ENCODE data around the gene FHOD3.

Gene FHOD3

DNA sequence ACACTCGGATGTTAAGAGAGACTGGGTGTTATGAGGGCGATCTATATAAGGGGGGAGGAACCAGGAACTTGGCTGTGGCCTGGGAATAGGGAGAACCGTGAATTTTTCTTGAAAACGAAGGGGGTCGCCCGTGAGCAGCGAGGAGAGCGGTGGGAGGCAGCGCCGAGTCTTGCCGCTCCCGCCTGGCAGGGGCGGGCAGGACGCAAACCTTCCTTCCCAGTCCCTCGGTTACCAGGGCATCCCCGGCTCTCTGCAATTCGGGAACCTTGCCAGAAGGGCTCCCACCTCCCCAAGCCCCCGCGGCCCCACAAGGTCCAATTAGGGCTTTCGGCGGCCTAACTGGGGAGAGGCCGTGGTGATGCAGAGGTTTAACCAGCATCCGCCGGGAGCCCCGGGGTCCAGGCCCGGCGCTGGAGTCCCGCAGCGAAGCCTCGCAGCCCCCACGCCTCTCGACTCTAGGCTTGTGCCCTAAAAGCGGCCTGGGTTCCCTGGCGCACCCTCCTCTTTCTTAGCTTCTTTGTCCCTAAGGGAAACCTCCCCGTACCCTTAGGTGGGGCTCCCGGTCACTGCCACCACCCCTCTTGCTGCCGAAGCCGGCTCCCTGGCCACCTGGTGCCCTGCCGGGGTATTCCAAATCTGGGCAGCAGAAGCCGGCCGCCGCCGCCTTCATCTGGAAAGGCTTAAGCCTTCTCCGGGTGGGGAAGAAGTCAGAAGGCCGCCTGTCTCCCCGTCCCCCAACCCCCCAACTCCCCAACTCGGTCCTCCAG is 680 bp upstream of the FHOD3 start:
- no peak for DNase-seq (ENCODE audit: low read depth)

GRCh38 chr18:36298126-36298741 is 721 bp downstream of the FHOD3 start:
- DNase-seq (ENCODE audit: low read depth): no peak

- no peak for DNase-seq (ENCODE audit: low read depth)
These were observed 1.5 kb downstream of the FHOD3 start for GRCh38 chr18:36299015-36299414.

- no peak for DNase-seq (ENCODE audit: low read depth)
These were observed 2.7 kb downstream of the FHOD3 start for GRCh38 chr18:36300211-36300610.

DNA sequence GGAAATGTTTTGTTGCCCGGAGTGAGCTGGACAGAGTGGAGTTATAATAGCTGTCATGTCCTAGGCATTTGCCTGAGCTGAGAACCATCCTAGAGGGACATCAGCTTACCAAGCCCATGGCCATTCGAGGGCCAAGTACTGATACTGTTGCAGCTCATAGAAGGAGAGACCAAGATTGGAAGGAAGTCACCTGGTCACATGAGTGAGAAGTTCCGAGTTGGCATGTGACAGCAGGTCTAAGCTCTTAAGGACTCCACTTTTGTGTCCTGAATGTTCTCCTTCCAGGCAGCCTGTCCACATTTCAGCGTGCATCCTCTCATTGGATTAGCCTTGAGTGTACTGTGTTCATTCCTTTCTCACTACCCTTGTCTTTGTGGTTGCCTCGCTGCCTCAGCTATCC is 4.4 kb downstream of the FHOD3 start:
- DNase-seq (ENCODE audit: low read depth): no peak

GRCh38 chr18:36302676-36303075 is 5.2 kb downstream of the FHOD3 start:
- no peak for DNase-seq (ENCODE audit: low read depth)

DNA sequence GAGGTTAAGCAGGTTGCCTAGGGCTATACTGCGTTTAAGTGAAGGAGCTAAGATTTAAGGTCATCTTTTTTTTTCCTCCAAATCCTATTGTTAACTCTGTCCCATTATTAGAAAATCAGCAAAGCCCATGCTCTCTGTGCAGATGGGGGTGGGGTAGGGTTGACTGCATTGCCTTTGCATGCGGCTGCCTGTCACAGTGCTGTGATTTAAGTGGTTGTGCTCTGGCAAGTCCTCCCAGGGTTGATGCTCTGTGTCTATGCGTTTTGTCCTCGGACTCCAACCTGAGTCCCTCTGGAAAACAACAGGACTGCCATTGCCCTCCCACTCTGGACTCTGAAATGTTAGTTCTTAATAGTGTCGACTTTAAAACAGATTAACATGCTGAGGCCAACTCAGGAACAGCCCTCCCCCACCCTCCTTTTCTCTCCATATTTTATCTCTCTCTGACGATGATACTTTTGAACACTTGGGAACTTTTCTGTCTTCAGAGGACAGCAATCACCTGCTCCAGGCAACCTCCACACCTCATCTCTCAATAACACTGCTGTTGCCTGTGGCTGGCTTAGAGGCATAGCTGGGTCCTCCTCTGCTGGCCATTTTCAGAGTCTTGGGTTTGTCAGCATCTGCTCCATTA is 5.8 kb downstream of the FHOD3 start:
- DNase-seq (ENCODE audit: low read depth): no peak

DNA sequence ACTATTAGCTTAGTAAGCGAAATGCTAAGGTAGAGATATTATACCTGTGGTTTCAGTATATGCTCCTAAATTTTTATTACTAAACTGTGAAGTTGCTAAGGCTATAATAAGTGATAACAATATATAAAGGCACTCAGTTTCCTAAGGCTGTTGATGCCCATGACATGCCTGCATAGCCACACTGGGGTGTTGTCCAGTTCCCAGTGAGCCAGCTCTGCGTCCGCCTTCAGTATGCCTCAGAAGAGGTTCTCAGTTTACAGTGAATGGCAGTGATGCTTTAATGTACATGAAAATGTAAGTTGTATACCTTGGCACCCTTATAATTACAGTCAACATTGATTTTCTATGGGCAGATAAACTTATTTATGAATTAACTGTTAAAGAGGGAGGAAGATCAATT is 7.2 kb downstream of the FHOD3 start:
- no peak for DNase-seq (ENCODE audit: low read depth)

GRCh38 chr18:36305375-36305774 is 7.9 kb downstream of the FHOD3 start:
- no peak for DNase-seq (ENCODE audit: low read depth)

GRCh38 chr18:36307513-36307912 is 10.0 kb downstream of the FHOD3 start:
- no peak for DNase-seq (ENCODE audit: low read depth)

DNA sequence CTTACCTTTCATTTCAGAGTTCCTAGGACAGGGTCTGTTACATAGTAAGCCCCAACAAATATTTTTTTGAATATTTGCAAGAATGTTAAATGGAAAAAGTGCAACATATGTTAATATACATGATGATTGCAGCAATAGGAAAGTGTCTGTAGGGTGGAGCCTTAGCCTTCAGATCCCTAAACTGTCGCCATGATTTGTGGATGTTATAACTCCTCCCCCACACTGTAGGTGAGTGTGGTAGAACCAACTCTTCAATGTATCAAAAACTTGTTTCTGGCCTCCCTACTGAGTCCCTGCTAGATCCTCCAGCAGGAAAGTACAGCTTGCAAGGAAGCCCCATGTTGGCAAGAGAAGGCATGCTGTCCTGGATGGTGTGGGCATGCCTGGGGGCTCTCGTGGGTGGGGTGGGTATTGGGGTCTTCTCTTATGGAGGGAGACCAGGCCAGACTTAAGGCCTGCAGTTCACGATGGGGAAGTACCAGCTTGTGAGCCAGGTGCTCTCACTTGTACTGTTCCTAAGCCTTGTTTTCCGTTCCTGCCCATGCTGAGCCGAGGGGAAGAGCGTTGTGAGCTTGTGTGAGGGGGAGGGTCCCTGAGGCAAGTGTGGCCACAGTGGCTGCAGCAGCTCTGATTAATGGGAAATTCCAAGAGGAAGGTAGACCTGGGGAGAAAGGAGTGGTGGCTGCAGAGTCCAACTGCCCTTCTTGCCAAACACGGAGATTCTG is 11.4 kb downstream of the FHOD3 start:
- DNase-seq (ENCODE audit: low read depth): no peak

GRCh38 chr18:36309436-36310391 is 12.2 kb downstream of the FHOD3 start:
- no peak for DNase-seq (ENCODE audit: low read depth)

- no peak for DNase-seq (ENCODE audit: low read depth)
These were observed 13.6 kb downstream of the FHOD3 start for GRCh38 chr18:36311026-36311570.

- no peak for DNase-seq (ENCODE audit: low read depth)
These were observed 15.4 kb downstream of the FHOD3 start for GRCh38 chr18:36312806-36313395.

DNA sequence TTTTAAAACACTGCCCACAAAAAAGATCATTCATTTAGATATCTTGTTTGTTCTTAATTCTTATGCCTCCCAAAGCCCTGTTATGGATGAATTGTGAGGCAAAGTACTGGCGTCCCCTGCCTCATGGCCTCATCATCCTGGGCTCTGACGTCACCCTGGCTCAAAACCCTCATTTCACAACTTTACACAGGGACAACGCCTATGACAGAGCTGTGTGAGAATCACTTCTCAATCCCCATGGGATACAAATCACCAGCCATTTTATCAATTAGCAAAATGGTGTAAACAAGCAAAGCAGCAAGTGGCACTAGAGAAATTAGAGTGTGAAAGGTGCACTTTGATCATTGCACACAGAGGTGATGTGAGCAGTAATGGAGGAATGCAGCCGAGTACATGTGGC is 16.6 kb downstream of the FHOD3 start:
- DNase-seq (ENCODE audit: low read depth): no peak

- no peak for DNase-seq (ENCODE audit: low read depth)
These were observed 17.2 kb downstream of the FHOD3 start for GRCh38 chr18:36314754-36315153.

DNA sequence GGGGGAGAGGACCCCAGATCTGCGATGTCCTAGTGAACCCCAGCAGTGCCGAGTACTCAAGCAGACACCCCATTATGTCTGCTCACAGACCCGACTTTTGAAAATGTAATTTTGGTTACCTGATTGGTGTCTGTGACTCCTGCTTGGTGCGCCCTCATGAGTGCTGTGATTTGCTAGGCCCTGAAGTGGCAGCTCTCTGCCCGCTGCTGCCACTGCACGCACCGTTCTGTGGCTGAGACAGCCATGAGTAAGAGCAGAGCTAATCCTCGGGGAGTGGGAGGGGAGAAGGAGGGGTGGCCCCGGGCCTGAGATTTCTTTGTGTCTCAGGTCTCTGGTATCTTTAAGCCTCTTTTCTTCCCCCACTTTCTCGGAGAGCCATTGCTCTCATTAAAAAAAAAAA is 18.2 kb downstream of the FHOD3 start:
- no peak for DNase-seq (ENCODE audit: low read depth)

DNA sequence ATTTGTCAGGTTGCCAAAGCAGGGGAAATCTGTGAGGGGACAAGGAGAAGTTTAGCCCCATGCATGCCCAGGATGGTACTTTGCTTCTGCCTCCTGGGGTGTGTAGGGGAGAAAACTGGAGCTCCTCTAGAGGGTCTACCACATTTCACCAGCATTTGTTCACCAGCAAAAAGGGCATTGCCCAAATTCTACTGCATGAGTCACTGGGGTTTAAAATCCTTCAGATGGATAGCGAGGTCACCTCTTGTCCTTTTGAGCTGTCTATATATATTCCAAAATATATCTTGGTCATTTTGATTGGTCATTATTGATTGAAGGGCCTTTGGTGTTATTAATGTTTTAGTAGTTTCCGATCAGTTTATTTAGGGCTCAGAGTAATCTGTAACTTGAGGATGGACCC is 18.7 kb downstream of the FHOD3 start:
- DNase-seq (ENCODE audit: low read depth): no peak

- no peak for DNase-seq (ENCODE audit: low read depth)
These were observed 24.3 kb downstream of the FHOD3 start for GRCh38 chr18:36321658-36322407.

GRCh38 chr18:36322408-36322728 is 24.9 kb downstream of the FHOD3 start:
- no peak for DNase-seq (ENCODE audit: low read depth)

Data from activated T-cell treated with anti-CD3 and anti-CD28 coated beads for 1 hour (primary cell).